Epithelial cell of esophagus (primary cell): Measurements from ENCODE around the gene FOLR3.

ENCODE experiments used
- DNase-seq: peaks from one replicate; pipeline ENCODE4 v3.0.0; 2010; ENCODE audit warnings: low read depth
- H3K4me3 ChIP-seq: 2 replicates; pipeline ENCODE4 v1.5.1; 2011; ENCODE audit warnings: mild to moderate bottlenecking, low read length, control low read depth
- TF ChIP-seq, protein P1 (sequence below): IDR thresholded peaks from 2 replicates; pipeline ENCODE4 v1.5.1; 2011; ENCODE audit warnings: low read depth, mild to moderate bottlenecking, low read length, control low read depth, inconsistent platforms; ENCODE audit not compliant: insufficient read depth; ENCODE audit errors: missing control alignments

FOLR3 gene

GRCh38 chr11:72102631-72102945 lies 32.9 kb upstream of the FOLR3 start:
- TF ChIP-seq, protein P1, sequence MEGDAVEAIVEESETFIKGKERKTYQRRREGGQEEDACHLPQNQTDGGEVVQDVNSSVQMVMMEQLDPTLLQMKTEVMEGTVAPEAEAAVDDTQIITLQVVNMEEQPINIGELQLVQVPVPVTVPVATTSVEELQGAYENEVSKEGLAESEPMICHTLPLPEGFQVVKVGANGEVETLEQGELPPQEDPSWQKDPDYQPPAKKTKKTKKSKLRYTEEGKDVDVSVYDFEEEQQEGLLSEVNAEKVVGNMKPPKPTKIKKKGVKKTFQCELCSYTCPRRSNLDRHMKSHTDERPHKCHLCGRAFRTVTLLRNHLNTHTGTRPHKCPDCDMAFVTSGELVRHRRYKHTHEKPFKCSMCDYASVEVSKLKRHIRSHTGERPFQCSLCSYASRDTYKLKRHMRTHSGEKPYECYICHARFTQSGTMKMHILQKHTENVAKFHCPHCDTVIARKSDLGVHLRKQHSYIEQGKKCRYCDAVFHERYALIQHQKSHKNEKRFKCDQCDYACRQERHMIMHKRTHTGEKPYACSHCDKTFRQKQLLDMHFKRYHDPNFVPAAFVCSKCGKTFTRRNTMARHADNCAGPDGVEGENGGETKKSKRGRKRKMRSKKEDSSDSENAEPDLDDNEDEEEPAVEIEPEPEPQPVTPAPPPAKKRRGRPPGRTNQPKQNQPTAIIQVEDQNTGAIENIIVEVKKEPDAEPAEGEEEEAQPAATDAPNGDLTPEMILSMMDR = no peak
- H3K4me3 ChIP-seq = peak overlapping the region; percentile 99
- no peak for DNase-seq

- peak within 1 kb of the TSS; percentile 99 for H3K4me3 ChIP-seq
- peak; percentile 99 for DNase-seq
- TF ChIP-seq, protein P1 = peak; percentile 52
Observed at GRCh38 chr11:72102946-72103753, 32.4 kb upstream of the FOLR3 start, which contains the start of gene LAMTOR1. TSS of gene LAMTOR1 (minus strand) at chr11:72103297. CDS start at chr11:72103224, 73 bp downstream.

GRCh38 chr11:72103754-72104167 lies 31.8 kb upstream of the FOLR3 start:
- H3K4me3 ChIP-seq = peak overlapping the region; percentile 99
- no peak for DNase-seq
- TF ChIP-seq, protein P1 = no peak

GRCh38 chr11:72105888-72106287 lies 29.6 kb upstream of the FOLR3 start, which contains the start of gene TOMT:
TSS of gene TOMT (plus strand) at chr11:72105924. CDS start at chr11:72105952, 28 bp downstream.
- no peak for DNase-seq
- no peak within 1 kb of the TSS for H3K4me3 ChIP-seq
- TF ChIP-seq, protein P1 = no peak

DNA sequence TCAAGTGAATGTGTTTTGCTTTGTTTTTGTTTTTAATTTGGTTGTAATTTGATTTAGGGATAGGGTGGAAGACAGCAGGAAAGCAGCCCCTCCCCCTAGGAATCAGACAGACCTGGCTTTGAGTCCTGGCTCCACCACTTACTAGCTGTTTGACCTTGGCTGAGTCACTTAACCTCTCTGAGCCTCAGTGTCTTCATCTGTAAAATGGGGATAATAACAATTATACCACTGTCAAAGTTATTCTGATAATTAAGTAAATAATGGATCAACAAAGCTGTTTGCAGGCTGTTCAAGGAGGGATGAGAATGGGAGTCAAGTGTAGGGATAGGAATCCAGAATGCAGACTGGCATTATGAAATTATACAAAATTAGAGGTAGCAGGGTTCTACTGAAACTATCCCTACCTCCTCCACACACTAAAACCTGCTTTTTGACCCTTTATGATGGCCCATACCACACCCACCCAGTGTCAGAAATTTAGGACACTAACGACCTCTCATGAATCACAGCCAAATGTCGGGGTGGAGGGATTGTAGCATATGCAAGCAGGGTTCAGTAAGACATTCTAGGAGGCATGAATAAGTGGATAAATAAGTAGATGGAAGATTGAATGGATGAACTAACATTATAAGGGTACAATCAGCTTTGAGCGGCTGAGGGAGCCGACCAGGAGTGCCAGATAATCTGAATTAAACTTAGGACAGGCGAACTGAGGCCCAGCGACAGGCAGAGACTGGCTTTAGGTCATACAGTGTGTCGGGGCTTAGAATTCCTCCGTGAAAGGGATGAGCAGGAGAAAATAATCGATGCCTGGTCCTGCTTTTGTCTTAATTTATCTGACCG lies 24.0 kb upstream of the FOLR3 start:
- TF ChIP-seq, protein P1 = no peak
- DNase-seq = no peak
- peak overlapping the region; percentile 88 for H3K4me3 ChIP-seq

DNA sequence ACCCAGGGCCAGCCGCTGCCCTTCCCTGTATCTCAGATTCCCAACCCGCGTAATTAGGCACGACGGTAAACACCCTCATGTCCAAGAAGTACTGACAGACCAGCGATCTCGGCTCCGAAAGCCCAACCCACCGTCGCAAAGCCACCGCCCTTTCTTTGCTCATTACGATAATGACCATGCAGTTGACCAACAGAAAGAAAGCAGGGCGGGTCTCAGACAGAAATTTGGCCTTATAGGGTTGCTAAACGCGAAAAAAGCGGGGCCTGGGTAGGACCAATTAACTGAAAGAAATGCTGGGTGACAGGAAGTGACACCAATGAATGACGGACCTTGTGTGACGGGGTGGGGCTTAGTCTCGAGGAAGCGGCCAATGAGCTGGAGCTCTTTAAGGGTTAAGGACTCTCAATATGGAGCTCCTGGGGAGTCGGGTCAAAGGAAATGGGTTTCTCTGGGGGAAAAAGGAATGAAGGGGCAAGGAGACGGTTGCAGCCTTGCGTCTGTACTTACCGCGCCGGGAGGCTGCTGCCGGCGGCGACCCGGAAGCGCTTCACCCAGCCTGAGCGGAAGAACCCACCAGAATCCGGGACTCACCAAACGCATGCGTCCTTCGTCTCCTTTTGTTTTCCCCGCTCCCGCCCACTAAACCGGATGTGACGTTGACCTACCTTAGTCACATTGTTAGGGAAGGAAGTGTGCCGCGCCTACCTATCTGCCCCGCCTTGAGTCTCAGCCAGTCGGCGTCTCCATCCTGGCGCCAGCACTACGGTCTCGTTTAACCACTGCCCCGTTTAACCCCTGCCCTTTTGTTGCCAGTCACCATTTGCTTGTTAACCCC lies 23.2 kb upstream of the FOLR3 start, which contains the start of gene ANAPC15:
Gene ANAPC15 (minus strand): TSS at position 553 of the 835 bp plus-strand sequence. CDS start 1,419 bp downstream, outside the sequence.
- H3K4me3 ChIP-seq = peak within 1 kb of the TSS; percentile 88
- peak; percentile 100 for DNase-seq
- TF ChIP-seq, protein P1 = no peak
